Measurements from ENCODE around the gene BEND6.

Gene BEND6

GRCh38 chr6:56914798-56915658 lies 39.9 kb upstream of the BEND6 start:
- DNase-seq (ENCODE audit: low read depth) = no peak
- in situ Hi-C loops (cut with HindIII; ENCODE audit: low sequenced_read_pairs) = no loop called here
- no peak for TF ChIP-seq CTCF (IDR thresholded peaks at IDR 0.05; ENCODE audit: low read depth, low read length, missing control alignments)
- no peak overlapping the region for H3K4me3 ChIP-seq (ENCODE audit: low read depth, low read length)

GRCh38 chr6:56915832-56916231 lies 39.1 kb upstream of the BEND6 start:
- in situ Hi-C loops (cut with HindIII; ENCODE audit: low sequenced_read_pairs) = no loop called here
- no peak overlapping the region for H3K4me3 ChIP-seq (ENCODE audit: low read depth, low read length)
- no peak for DNase-seq (ENCODE audit: low read depth)
- no peak for TF ChIP-seq CTCF (IDR thresholded peaks at IDR 0.05; ENCODE audit: low read depth, low read length, missing control alignments)

GRCh38 chr6:56916849-56917551 lies 37.9 kb upstream of the BEND6 start:
- no peak for TF ChIP-seq CTCF (IDR thresholded peaks at IDR 0.05; ENCODE audit: low read depth, low read length, missing control alignments)
- peak; percentile 29 for DNase-seq (ENCODE audit: low read depth)
- H3K4me3 ChIP-seq (ENCODE audit: low read depth, low read length) = no peak overlapping the region
- in situ Hi-C loops (cut with HindIII; ENCODE audit: low sequenced_read_pairs) = no loop called here

GRCh38 chr6:56922645-56923044 lies 32.3 kb upstream of the BEND6 start:
- H3K4me3 ChIP-seq (ENCODE audit: low read depth, low read length) = no peak overlapping the region
- in situ Hi-C loops (cut with HindIII; ENCODE audit: low sequenced_read_pairs) = no loop called here
- TF ChIP-seq CTCF (IDR thresholded peaks at IDR 0.05; ENCODE audit: low read depth, low read length, missing control alignments) = no peak
- DNase-seq (ENCODE audit: low read depth) = no peak

- TF ChIP-seq CTCF (IDR thresholded peaks at IDR 0.05; ENCODE audit: low read depth, low read length, missing control alignments) = no peak
Observed at GRCh38 chr6:56923565-56923964, 31.3 kb upstream of the BEND6 start.

GRCh38 chr6:56927538-56928453 lies 27.1 kb upstream of the BEND6 start:
- DNase-seq (ENCODE audit: low read depth) = no peak
- no peak for TF ChIP-seq CTCF (IDR thresholded peaks at IDR 0.05; ENCODE audit: low read depth, low read length, missing control alignments)
- H3K4me3 ChIP-seq (ENCODE audit: low read depth, low read length) = no peak overlapping the region
- in situ Hi-C loops (cut with HindIII; ENCODE audit: low sequenced_read_pairs) = no loop called here

More at GRCh38 chr6:56923565-56923964, 31.3 kb upstream of the BEND6 start:
- H3K4me3 ChIP-seq (ENCODE audit: low read depth, low read length) = no peak overlapping the region
- DNase-seq (ENCODE audit: low read depth) = no peak
- in situ Hi-C loops (cut with HindIII; ENCODE audit: low sequenced_read_pairs) = no loop called here

All from astrocyte of the cerebellum (primary cell).